Kidney epithelial cell (primary cell): ENCODE measurements around the gene CASZ1. TPM values are rescaled to one million over a fixed set of nuclear protein-coding genes. Genes with fewer than 3 reads are reported as not detected.

ENCODE experiments used
- DNase-seq: peaks from one replicate; pipeline ENCODE4 v3.0.0-alpha.2; 2010; ENCODE audit warnings: low read depth
- H3K27me3 ChIP-seq: 2 replicates; pipeline ENCODE4 v1.6.0; 2011; ENCODE audit warnings: low read length; ENCODE audit not compliant: control insufficient read depth, insufficient read depth
- H3K36me3 ChIP-seq: 2 replicates; pipeline ENCODE4 v1.5.1; 2011; ENCODE audit warnings: low read length; ENCODE audit not compliant: control insufficient read depth, insufficient read depth
- H3K4me3 ChIP-seq: 2 replicates; pipeline ENCODE4 v1.5.1; 2011; ENCODE audit warnings: low read depth, mild to moderate bottlenecking, control low read depth, low read length
- total RNA-seq: library from RNA; depleted of rRNA; stranded (reverse); fragments of >200 nt; gene quantifications from 2 replicates; pipeline ENCODE4 v1.2.3, GENCODE V29; 2015
- TF ChIP-seq, protein P1 (sequence below): IDR thresholded peaks from 2 replicates; pipeline ENCODE4 v1.5.1; 2011; ENCODE audit warnings: mild to moderate bottlenecking, moderate library complexity, low read length, control low read depth, inconsistent platforms; ENCODE audit not compliant: insufficient read depth, poor library complexity, severe bottlenecking

CASZ1 gene
- total RNA-seq, 1 donor from 2014 or later = 28.2 TPM

DNA sequence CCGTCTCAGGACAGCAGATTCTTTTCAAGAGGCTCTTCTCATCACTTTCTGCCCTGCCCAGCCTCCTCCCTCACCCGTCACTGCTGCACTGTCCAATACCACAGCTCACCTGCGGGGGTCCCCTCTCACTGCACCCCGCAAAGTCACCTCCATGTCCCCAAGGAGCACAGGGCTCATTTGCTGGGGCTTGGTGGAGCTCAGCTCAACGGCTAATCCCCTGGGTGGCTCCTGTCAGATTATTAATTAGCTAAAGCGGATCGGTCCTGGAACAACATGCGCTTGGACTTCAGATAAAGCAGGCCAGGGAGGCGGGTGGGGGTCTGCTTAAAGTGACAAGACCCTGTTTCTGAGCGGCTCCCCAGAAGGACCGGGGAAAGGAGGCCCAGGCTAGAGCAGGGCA is 43.1 kb downstream of the CASZ1 start:
- no peak for DNase-seq
- H3K36me3 ChIP-seq = no peaks in the 10 kb centered on the region
- H3K27me3 ChIP-seq = peaks cover 17% of the 10 kb centered on the region
- H3K4me3 ChIP-seq = no peak overlapping the region
- TF ChIP-seq, protein P1, sequence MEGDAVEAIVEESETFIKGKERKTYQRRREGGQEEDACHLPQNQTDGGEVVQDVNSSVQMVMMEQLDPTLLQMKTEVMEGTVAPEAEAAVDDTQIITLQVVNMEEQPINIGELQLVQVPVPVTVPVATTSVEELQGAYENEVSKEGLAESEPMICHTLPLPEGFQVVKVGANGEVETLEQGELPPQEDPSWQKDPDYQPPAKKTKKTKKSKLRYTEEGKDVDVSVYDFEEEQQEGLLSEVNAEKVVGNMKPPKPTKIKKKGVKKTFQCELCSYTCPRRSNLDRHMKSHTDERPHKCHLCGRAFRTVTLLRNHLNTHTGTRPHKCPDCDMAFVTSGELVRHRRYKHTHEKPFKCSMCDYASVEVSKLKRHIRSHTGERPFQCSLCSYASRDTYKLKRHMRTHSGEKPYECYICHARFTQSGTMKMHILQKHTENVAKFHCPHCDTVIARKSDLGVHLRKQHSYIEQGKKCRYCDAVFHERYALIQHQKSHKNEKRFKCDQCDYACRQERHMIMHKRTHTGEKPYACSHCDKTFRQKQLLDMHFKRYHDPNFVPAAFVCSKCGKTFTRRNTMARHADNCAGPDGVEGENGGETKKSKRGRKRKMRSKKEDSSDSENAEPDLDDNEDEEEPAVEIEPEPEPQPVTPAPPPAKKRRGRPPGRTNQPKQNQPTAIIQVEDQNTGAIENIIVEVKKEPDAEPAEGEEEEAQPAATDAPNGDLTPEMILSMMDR = no peak

DNA sequence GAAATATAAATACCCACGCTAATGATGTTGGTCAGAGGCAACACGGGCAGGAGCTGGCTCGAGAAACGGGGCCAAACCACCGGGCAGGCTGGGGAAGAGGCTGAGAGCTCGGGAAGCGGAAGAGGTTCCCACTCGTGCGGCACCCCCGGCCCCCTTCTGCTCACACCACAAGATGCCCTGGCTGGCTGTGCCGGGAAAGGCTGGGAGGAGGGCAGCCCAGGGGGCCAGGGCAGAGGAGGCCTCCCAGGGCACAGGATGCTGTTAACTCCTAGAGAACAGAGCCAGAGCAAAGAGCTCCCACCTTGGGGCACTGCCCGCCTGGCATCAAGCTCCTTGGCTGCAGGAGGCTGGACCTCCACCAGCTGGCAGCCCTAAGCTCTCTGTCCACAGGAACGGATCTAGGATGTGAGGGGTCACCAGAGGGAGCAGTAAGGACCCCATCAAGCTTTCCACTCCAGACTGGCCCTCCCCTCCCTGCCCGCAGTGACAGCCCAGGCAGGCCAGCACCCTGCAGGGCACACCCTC is 44.8 kb downstream of the CASZ1 start:
- TF ChIP-seq, protein P1 = no peak
- H3K4me3 ChIP-seq = no peak overlapping the region
- H3K36me3 ChIP-seq = no peaks in the 10 kb centered on the region
- H3K27me3 ChIP-seq = peaks cover 17% of the 10 kb centered on the region
- no peak for DNase-seq

DNA sequence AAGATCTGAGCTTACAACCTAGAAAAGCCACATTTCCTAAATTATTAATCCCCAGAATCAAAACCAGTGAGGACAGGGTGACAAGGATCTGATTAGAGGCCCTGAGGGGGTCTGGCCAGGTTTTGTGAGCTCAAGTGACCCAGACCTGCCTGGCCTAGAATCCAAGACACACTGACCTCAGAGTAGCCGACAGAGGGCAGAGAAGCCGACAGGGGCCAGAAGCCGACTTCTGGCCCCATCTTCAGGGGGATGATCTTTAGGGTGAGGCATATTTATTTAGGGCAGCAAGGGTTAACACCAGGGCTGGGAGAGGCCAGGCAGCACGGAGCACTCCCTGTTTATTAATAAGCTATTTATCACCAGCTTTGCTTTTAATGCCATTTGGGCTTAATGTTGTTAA is 45.3 kb downstream of the CASZ1 start:
- peaks cover 17% of the 10 kb centered on the region for H3K27me3 ChIP-seq
- TF ChIP-seq, protein P1 = no peak
- H3K36me3 ChIP-seq = no peaks in the 10 kb centered on the region
- H3K4me3 ChIP-seq = no peak overlapping the region
- DNase-seq = no peak

DNA sequence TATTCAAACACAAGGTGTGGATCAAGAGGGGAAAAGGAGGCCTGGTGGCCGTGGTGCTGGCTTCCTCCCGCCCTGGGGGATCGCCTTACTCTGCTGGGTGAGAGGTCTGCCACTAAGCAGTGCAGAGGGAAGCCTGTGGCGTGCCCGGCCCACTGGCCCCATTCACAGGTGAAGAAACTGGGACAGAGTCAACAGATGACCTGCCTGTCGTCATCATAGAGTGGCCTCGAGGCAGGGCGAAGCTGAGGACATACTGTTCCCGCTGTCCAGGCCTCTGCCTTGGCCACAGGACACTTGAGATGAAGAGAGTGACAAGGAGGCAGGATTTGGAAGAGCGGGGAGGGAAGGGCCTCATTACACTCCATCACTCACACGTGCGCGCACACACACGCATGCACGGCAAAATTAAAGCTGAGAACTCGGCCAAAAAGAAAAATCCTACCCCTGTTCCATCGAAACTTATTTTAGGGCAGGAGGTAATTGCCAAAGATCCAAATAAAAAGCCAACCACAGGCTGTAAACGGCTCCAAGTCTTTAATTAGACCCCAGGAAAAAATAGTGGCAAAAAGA is 50.5 kb downstream of the CASZ1 start:
- peaks cover 7% of the 10 kb centered on the region for H3K27me3 ChIP-seq
- H3K4me3 ChIP-seq = no peak overlapping the region
- no peaks in the 10 kb centered on the region for H3K36me3 ChIP-seq
- TF ChIP-seq, protein P1 = no peak
- no peak for DNase-seq

DNA sequence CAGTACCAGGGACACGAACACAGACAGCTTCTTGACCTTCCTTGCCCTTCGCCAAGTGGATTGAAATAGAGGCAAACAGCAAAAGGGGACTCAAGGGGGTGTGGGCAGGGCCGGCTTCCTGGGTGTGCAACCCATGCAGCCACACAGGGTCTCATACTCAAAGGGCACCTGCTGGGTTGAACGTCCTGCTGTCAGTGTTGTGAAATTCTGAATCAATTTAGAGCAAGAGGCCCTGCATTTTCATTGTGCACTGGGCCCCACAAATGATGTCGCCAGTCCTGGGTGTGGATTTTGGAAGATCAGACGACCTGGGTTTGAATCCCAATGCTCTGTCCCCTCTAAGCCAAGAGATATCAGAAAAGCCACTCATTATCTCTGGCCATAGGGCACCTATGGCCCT is 51.1 kb downstream of the CASZ1 start:
- DNase-seq = no peak
- Histone ChIP-seq H3K4me3 (no peak overlapping the region), H3K36me3 (no peaks in the 10 kb centered on the region), H3K27me3 (peaks cover 7% of the 10 kb centered on the region)
- TF ChIP-seq, protein P1 = no peak

DNA sequence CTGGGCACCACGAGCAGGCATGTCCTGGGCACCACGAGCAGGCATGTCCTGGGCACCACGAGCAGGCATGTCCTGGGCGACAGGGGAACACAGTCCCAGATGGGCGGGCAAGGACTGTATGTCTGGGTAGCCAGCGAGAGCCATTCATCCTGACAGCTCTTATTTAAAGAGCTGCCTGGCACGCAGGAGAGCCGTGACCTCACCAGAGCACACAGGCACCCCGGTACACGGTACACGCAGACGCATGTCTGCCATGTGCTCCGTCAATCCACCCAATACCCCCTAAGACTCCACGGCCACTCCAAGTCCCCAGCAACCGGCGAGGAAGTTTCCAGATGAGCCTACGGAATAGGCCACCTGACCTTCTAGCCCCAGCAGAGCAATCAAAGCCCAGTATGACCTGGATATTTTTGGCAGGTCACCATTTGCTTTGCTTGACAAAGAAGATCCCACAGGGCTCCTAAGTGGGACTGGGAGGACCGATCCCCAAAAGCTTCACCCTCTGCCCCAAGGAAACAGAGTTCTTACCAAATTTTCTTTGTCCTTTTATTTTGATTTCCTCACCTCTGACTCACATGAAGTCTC is 51.7 kb downstream of the CASZ1 start:
- H3K27me3 ChIP-seq = peaks cover 7% of the 10 kb centered on the region
- TF ChIP-seq, protein P1 = no peak
- no peak overlapping the region for H3K4me3 ChIP-seq
- DNase-seq = no peak
- no peaks in the 10 kb centered on the region for H3K36me3 ChIP-seq
